ENCODE results near the gene KCNQ2. TPM values are rescaled to one million over a fixed set of nuclear protein-coding genes. Genes with fewer than 3 reads are reported as not detected.

The KCNQ2 gene
- total RNA-seq, 1 experiment from 2014 or later = 86.5 TPM

DNA sequence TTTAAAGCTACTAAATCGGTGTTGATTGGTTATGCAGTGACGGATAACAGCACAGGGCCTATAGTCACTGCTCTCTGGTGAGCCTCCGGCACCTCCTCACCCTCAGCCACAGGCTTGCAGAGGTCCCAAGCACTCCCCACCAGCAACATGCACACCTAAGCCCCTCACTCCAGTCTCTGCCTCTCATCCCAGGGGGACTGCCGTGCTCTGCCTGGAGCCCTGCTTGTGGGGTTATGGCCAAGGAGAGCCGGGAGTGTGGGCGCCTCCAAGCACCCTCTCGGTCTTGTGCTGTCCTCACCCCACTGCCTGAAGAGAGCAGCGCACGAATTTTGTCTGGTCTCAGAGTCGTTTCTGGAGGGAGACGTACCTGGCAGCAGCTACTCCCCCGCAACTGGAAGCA is 33.3 kb upstream of the KCNQ2 start:
- H3K9ac ChIP-seq (ENCODE audit: low read length) = no peak overlapping the region
- ChIA-PET RAD21 (ENCODE audit: low non-redundant PET in 1 of 2, low total read pairs in 2 of 2, uncharacterized antibody in 2 of 2, unreplicated experiment in 2 of 2) (no interaction called here), POLR2A (no interaction called here), CTCF (no interaction called here)
- H3K36me3 ChIP-seq (ENCODE audit: control insufficient read depth in 1 of 2, insufficient read depth in 2 of 2, low read length in 2 of 2) = no peaks in the 10 kb centered on the region
- H3K9me3 ChIP-seq (ENCODE audit: control insufficient read depth in 1 of 2, insufficient read depth in 1 of 2, low read depth in 1 of 2, low read length in 2 of 2) = no peaks in the 10 kb centered on the region; a peak in 1 of 4 replicates
- no peaks in the 10 kb centered on the region for H3K27me3 ChIP-seq (ENCODE audit: insufficient read depth, low read length)
- H3K4me2 ChIP-seq (ENCODE audit: low read length) = no peak overlapping the region
- no TSS peak for BruUV-seq (replicated peaks)
- no peaks in the 10 kb centered on the region for H4K20me1 ChIP-seq (ENCODE audit: insufficient read depth)
- no peak overlapping the region for H3K27ac ChIP-seq (ENCODE audit: low read depth, low read length)
- H3K9me2 ChIP-seq (ENCODE audit: insufficient read depth) = no peaks in the 10 kb centered on the region
- H3K79me2 ChIP-seq (ENCODE audit: insufficient read depth, low read length) = no peaks in the 10 kb centered on the region
- TF ChIP-seq, protein P1, sequence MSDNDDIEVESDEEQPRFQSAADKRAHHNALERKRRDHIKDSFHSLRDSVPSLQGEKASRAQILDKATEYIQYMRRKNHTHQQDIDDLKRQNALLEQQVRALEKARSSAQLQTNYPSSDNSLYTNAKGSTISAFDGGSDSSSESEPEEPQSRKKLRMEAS (IDR thresholded peaks at IDR 0.05) = no peak
- no peak for TF ChIP-seq SIN3A (IDR thresholded peaks at IDR 0.05; ENCODE audit: low read depth)
- no peak for TF ChIP-seq POLR2A (IDR thresholded peaks at IDR 0.05; ENCODE audit: borderline replicate concordance, extremely low read depth, insufficient read depth, insufficient read length)
- no peak for TF ChIP-seq FOSL1 (IDR thresholded peaks at IDR 0.05; ENCODE audit: low read depth)
- no peak for TF ChIP-seq TCF7L2 (IDR thresholded peaks at IDR 0.05; ENCODE audit: borderline replicate concordance, extremely low read depth, insufficient read depth, insufficient read length)
- TF ChIP-seq, protein P2, sequence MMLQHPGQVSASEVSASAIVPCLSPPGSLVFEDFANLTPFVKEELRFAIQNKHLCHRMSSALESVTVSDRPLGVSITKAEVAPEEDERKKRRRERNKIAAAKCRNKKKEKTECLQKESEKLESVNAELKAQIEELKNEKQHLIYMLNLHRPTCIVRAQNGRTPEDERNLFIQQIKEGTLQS (IDR thresholded peaks at IDR 0.05) = no peak
- no peak for TF ChIP-seq EZH2phosphoT487 (IDR thresholded peaks at IDR 0.05; ENCODE audit: borderline replicate concordance)
- TF ChIP-seq, protein P3, sequence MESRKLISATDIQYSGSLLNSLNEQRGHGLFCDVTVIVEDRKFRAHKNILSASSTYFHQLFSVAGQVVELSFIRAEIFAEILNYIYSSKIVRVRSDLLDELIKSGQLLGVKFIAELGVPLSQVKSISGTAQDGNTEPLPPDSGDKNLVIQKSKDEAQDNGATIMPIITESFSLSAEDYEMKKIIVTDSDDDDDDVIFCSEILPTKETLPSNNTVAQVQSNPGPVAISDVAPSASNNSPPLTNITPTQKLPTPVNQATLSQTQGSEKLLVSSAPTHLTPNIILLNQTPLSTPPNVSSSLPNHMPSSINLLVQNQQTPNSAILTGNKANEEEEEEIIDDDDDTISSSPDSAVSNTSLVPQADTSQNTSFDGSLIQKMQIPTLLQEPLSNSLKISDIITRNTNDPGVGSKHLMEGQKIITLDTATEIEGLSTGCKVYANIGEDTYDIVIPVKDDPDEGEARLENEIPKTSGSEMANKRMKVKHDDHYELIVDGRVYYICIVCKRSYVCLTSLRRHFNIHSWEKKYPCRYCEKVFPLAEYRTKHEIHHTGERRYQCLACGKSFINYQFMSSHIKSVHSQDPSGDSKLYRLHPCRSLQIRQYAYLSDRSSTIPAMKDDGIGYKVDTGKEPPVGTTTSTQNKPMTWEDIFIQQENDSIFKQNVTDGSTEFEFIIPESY (IDR thresholded peaks at IDR 0.05; ENCODE audit: extremely low read depth, insufficient replicate concordance, low read length) = no peak
- no peak for TF ChIP-seq ZFX (IDR thresholded peaks at IDR 0.05)
- TF ChIP-seq YY1 (IDR thresholded peaks at IDR 0.05; ENCODE audit: extremely low read depth, insufficient replicate concordance, low read depth, low read length) = no peak
- TF ChIP-seq SP1 (IDR thresholded peaks at IDR 0.05; ENCODE audit: low read depth) = no peak
- no peak for TF ChIP-seq RAD21 (IDR thresholded peaks at IDR 0.05; ENCODE audit: low read depth)
- no peak for TF ChIP-seq POLR2AphosphoS5 (IDR thresholded peaks at IDR 0.05; ENCODE audit: low read depth, low read length)
- no peak overlapping the region for H3K4me3 ChIP-seq (replicated peaks in 1 of 2; ENCODE audit: low read depth in 1 of 2, low read length in 2 of 2)
- ATAC-seq = no peak
- DNase-seq (ENCODE audit: low read depth, low spot score) = no peak
- H2AFZ ChIP-seq (ENCODE audit: low read depth, low read length, poor library complexity, severe bottlenecking) = no peak overlapping the region
- intact Hi-C loops (cut with micrococcal nuclease) = no loop called here
- H3K4me1 ChIP-seq (ENCODE audit: control insufficient read depth in 1 of 2, insufficient read depth in 2 of 2, low read length in 2 of 2) = peaks cover 6 to 12% of the 10 kb centered on the region in 2 experiments; a peak in 3 of 4 replicates

All from HCT116 (cell line).